ENCODE results near the gene CSRNP3. TPM values are rescaled to one million over a fixed set of nuclear protein-coding genes. Genes with fewer than 3 reads are reported as not detected.

Gene CSRNP3
- total and polyA plus RNA-seq, 10 of the 15 experiments (the other 5 are each of a cell fraction or from before 2014, with no cell fraction given), result 0.03 to 5.2 (median 0.11) TPM; not detected in 1

DNA sequence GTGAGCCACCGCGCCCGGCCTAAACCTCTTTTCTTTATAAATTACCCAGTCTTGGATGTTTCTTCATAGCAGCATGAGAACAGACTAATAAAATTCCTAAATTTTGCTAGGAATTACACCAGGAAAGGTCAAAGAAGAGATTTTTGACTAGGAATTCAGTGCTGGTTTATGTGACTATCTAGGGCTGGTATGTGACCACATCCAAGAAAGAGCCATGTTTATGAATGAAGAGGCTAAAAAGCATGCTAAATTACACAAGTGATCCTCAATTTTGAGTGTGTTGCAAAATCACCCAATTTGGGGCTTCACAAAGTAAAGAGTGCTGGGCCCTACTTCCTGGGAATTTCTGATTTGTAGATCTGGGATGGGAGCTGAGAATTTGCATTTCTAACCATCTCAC is 123.6 kb downstream of the CSRNP3 start:
- peaks cover 3% of the 10 kb centered on the region; the same call in 2 of the 3 replicates for H3K9me3 ChIP-seq (replicated peaks; ENCODE audit: control insufficient read depth, insufficient read depth, low read length)
- POLR2A ChIA-PET, result interaction anchor here (0.6 to 1.0 kb wide), 2 partner anchors 14 to 91 kb away, joined by 3 read pairs; no protein-coding TSS in a partner anchor
- H3K4me2 ChIP-seq (ENCODE audit: control insufficient read depth, insufficient read depth), result no peak overlapping the region
- DNase-seq (ENCODE audit: low read depth, low spot score), result no peak
- H3K36me3 ChIP-seq (ENCODE audit: control insufficient read depth in 2 of 2, insufficient read depth in 2 of 2, low read length in 1 of 2), result no peaks in the 10 kb centered on the region
- ATAC-seq, result no peak
- no TSS peak for BruUV-seq (replicated peaks)
- no peaks in the 10 kb centered on the region for H3K4me1 ChIP-seq (ENCODE audit: control insufficient read depth, insufficient read depth, low read length)
- no peaks in the 10 kb centered on the region for H3K27me3 ChIP-seq (replicated peaks in 1 of 2; ENCODE audit: control insufficient read depth in 2 of 2, insufficient read depth in 2 of 2, low read length in 1 of 2)
- in situ Hi-C loops (cut with MboI), result no loop called here
- 85% methylated on average over 3 of the region's 3 CpGs for WGBS (ENCODE audit: insufficient coverage, insufficient replicate concordance, low lambda C conversion rate, missing lambda C conversion rate)
- no peak overlapping the region for H3K27ac ChIP-seq (ENCODE audit: control insufficient read depth, insufficient read depth)
- intact Hi-C loops (cut with micrococcal nuclease; ENCODE audit: unreplicated experiment), result no loop called here
- TF ChIP-seq, protein P1, sequence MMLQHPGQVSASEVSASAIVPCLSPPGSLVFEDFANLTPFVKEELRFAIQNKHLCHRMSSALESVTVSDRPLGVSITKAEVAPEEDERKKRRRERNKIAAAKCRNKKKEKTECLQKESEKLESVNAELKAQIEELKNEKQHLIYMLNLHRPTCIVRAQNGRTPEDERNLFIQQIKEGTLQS (IDR thresholded peaks at IDR 0.05; ENCODE audit: borderline replicate concordance, extremely low read depth, low read depth, low read length), result no peak
- TF ChIP-seq ZSCAN29 (IDR thresholded peaks at IDR 0.05) (no peak), BACH1 (IDR thresholded peaks at IDR 0.05; ENCODE audit: borderline replicate concordance) (no peak), SMC3 (IDR thresholded peaks at IDR 0.05; ENCODE audit: borderline replicate concordance, low read length) (no peak), MTA2 (IDR thresholded peaks at IDR 0.05; ENCODE audit: low read depth) (no peak), CEBPB (IDR thresholded peaks at IDR 0.05; ENCODE audit: borderline replicate concordance in 1 of 2, low read depth in 2 of 2, low read length in 2 of 2) (no peak), TARDBP (IDR thresholded peaks at IDR 0.05; ENCODE audit: borderline replicate concordance) (no peak), MYB (IDR thresholded peaks at IDR 0.05; ENCODE audit: borderline replicate concordance, low read depth, low read length) (no peak), MYC (IDR thresholded peaks at IDR 0.05; ENCODE audit: insufficient read depth, insufficient read length, insufficient replicate concordance, low read length, severe bottlenecking) (no peak)
- TF ChIP-seq, protein P2, sequence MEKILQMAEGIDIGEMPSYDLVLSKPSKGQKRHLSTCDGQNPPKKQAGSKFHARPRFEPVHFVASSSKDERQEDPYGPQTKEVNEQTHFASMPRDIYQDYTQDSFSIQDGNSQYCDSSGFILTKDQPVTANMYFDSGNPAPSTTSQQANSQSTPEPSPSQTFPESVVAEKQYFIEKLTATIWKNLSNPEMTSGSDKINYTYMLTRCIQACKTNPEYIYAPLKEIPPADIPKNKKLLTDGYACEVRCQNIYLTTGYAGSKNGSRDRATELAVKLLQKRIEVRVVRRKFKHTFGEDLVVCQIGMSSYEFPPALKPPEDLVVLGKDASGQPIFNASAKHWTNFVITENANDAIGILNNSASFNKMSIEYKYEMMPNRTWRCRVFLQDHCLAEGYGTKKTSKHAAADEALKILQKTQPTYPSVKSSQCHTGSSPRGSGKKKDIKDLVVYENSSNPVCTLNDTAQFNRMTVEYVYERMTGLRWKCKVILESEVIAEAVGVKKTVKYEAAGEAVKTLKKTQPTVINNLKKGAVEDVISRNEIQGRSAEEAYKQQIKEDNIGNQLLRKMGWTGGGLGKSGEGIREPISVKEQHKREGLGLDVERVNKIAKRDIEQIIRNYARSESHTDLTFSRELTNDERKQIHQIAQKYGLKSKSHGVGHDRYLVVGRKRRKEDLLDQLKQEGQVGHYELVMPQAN (conservative IDR thresholded peaks at IDR 0.05), result no peak
- TF ChIP-seq, protein P3, sequence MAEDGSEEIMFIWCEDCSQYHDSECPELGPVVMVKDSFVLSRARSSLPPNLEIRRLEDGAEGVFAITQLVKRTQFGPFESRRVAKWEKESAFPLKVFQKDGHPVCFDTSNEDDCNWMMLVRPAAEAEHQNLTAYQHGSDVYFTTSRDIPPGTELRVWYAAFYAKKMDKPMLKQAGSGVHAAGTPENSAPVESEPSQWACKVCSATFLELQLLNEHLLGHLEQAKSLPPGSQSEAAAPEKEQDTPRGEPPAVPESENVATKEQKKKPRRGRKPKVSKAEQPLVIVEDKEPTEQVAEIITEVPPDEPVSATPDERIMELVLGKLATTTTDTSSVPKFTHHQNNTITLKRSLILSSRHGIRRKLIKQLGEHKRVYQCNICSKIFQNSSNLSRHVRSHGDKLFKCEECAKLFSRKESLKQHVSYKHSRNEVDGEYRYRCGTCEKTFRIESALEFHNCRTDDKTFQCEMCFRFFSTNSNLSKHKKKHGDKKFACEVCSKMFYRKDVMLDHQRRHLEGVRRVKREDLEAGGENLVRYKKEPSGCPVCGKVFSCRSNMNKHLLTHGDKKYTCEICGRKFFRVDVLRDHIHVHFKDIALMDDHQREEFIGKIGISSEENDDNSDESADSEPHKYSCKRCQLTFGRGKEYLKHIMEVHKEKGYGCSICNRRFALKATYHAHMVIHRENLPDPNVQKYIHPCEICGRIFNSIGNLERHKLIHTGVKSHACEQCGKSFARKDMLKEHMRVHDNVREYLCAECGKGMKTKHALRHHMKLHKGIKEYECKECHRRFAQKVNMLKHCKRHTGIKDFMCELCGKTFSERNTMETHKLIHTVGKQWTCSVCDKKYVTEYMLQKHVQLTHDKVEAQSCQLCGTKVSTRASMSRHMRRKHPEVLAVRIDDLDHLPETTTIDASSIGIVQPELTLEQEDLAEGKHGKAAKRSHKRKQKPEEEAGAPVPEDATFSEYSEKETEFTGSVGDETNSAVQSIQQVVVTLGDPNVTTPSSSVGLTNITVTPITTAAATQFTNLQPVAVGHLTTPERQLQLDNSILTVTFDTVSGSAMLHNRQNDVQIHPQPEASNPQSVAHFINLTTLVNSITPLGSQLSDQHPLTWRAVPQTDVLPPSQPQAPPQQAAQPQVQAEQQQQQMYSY (CRISPR knock-in tag; IDR thresholded peaks at IDR 0.05), result no peak
- TF ChIP-seq, protein P4, sequence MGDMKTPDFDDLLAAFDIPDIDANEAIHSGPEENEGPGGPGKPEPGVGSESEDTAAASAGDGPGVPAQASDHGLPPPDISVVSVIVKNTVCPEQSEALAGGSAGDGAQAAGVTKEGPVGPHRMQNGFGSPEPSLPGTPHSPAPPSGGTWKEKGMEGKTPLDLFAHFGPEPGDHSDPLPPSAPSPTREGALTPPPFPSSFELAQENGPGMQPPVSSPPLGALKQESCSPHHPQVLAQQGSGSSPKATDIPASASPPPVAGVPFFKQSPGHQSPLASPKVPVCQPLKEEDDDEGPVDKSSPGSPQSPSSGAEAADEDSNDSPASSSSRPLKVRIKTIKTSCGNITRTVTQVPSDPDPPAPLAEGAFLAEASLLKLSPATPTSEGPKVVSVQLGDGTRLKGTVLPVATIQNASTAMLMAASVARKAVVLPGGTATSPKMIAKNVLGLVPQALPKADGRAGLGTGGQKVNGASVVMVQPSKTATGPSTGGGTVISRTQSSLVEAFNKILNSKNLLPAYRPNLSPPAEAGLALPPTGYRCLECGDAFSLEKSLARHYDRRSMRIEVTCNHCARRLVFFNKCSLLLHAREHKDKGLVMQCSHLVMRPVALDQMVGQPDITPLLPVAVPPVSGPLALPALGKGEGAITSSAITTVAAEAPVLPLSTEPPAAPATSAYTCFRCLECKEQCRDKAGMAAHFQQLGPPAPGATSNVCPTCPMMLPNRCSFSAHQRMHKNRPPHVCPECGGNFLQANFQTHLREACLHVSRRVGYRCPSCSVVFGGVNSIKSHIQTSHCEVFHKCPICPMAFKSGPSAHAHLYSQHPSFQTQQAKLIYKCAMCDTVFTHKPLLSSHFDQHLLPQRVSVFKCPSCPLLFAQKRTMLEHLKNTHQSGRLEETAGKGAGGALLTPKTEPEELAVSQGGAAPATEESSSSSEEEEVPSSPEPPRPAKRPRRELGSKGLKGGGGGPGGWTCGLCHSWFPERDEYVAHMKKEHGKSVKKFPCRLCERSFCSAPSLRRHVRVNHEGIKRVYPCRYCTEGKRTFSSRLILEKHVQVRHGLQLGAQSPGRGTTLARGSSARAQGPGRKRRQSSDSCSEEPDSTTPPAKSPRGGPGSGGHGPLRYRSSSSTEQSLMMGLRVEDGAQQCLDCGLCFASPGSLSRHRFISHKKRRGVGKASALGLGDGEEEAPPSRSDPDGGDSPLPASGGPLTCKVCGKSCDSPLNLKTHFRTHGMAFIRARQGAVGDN (IDR thresholded peaks at IDR 0.05), result no peak
- SMC1A ChIA-PET (ENCODE audit: uncharacterized antibody, unreplicated experiment), result no interaction called here
- no peak overlapping the region for H2AFZ ChIP-seq (ENCODE audit: control insufficient read depth, low read depth, low read length)
- CTCF ChIA-PET, result no interaction called here
- H4K20me1 ChIP-seq (ENCODE audit: control insufficient read depth, insufficient read depth), result no peaks in the 10 kb centered on the region
- no peak overlapping the region for H3K4me3 ChIP-seq
- RAD21 ChIA-PET (ENCODE audit: unreplicated experiment), result no interaction called here
- no peak for FAIRE-seq
- no peak overlapping the region for H3K9ac ChIP-seq (ENCODE audit: control insufficient read depth, insufficient read depth, low read length)
- no peaks in the 10 kb centered on the region for H3K79me2 ChIP-seq (ENCODE audit: control insufficient read depth, insufficient read depth, low read length)

Data from GM12878 (cell line).